Activated CD4-positive, alpha-beta T cell treated with anti-CD3 and anti-CD28 coated beads for 4 hours (primary cell): ENCODE measurements around the gene MRGPRG.

Experiments used
- DNase-seq, 2 donors: peaks; one replicate each; pipeline ENCODE4 v3.0.0-alpha.2; 2020

Gene MRGPRG

DNA sequence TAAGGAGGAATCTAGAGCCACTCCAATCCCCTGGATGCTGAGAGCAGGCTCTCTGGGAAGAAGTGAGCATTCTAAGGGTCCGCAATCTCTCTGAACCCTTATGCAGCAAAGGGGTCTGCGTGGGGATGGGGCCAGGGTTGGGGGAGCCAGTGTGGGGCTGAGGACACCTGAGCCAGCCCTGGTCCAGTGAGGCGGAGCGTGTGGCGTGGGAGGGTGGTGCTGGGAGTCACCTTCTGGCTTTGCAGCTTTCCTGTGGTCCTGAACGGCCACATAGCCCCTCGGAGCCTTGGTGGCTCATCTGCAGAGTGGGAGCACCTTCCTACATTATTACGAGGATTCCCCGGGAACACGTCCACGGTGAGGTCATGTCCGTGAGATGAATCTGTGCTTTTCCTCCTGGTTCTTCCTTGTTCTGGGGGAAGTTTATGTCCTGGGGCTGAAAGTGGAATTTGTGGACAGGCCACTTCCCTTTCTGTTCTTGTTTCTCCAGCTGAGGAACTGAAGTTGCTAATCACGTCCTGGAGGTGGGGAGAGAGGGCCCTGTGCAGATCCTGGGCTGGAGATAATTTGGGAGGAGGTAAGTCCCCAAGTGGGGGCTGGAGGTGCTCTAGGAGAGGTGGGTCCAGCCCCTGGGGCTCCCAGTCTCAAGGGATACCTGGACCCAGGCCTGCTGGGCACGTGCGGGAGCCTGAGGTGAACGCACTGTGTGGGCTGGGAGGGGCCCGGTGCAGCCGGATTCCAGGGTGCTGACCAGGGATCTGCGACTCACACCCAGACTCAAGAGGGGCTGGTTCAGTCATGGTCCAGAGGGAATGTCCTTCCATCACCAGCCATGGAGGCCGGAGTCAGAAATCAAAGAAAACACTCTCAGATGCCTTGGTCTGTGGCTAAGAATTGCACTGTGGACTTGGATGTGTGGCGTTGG, 7.5 kb upstream of the MRGPRG start:
- DNase-seq = no peak

GRCh38 chr11:3225159-3225758, 6.6 kb upstream of the MRGPRG start:
- no peak for DNase-seq

GRCh38 chr11:3224401-3225057, 5.9 kb upstream of the MRGPRG start:
- no peak for DNase-seq

DNA sequence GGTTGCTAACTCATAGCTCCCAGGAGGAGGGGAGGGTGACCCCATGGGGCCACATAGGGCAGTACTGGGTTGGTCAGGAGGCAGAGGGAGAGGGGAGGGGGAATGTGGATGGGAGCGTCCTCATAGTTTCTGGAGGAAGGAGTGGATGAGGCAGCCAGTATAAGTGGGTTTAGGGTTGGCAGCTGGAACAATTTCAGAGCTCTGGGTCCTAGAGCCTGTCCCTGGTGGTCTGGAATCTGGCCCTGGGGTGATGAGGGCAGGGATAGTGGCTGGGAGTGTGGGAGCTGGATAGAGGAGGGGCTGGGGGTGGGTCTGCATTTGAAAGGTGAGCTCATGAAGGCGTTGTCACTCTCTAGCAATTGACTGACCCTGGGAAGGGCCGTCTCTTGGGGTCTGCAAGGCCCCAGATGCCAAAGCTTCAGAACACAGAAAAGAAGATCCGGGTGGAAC, 5.3 kb upstream of the MRGPRG start:
- no peak for DNase-seq

DNA sequence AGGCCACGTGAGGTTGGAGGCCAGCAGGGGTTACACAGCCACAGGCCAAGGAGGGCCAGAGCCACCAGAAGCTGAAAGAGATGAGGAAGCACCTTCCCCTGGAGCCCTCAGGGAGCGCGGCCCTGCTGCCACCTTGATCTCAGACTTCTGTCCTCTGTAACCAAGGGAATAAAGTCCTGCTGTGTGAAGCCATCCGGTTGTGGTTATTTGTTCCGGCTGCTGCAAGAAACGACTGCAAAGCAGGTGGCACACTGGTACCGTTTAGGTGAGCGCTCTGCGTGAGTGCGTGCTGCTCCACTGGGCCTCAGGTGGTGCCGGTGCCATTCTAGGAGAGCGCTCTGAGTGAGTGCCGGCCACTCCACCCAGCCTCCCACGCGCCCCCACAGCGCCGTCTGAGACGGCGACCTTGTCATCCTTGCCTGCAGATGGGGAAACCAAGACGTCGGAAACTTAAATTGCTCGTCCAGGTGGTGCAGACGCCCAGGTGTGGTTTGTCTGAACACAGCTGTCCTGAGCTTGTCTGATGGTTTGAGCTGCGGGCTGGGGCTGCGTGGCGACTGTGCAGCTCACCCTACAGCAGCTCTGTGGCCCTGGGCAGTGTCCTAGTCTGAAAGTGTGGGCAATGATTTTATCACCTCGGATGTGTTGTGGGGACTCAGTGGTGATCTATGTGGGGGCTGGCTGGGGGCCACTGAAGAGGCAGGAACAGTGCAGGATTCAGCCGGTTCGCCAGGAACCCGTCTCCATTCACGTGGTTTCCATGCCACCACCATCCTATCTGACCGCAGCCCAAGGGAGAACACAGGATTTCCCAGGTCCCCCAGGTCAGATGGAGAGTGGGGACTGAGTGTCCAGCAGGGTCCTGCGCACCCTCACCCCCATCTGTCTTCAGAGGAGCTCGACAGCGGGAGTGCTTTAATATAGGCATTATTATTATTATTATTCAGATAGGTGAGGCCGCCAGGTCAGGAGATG, 4.6 kb upstream of the MRGPRG start:
- no peak for DNase-seq

- no peak for DNase-seq
Measured at GRCh38 chr11:3222003-3222855, 3.6 kb upstream of the MRGPRG start.

- no peak for DNase-seq
Measured at GRCh38 chr11:3221408-3222002, 2.9 kb upstream of the MRGPRG start.

DNA sequence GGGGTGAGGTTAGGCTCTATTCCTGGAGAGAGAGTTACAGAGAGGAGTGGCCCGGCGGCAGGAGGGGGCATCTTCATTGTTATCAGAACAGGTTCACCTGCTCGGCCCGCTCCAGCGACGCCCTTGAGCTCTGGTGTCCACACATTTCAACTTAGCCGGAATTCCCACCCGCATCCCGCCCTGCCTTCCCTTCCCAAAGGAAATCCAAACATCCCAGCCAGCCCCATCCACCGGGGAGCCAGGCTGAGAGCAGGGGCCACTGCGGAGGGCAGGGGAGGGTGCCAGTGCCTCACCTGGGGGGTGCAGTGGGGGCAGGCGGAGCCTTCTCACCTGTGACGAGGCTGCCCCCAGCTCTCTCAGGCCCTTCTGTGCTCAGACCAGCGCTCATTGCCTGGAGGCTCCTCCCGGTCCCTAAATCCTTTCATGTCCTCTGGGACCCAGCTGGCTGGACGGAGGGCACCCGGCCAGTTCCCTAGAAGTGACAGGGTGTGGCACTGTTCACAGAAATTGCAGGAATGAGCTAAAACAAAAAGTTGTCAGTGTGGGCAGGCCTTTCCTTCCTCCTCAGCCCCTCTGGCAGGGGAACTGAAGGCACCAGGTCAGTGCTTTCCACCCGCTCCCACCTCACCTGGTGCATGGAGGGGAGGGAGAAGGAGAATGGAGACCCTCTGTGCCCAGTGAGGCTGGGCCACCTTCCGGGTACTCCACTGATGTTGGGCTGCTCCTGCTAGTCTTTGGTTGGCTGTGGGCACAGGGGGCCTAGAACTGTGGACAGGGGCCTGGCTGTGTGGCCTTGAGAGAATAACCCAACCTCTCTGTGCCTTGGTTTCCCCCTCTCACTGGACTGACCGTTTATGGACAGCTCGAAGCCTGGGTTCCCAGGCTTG, 2.2 kb upstream of the MRGPRG start:
- no peak for DNase-seq

DNA sequence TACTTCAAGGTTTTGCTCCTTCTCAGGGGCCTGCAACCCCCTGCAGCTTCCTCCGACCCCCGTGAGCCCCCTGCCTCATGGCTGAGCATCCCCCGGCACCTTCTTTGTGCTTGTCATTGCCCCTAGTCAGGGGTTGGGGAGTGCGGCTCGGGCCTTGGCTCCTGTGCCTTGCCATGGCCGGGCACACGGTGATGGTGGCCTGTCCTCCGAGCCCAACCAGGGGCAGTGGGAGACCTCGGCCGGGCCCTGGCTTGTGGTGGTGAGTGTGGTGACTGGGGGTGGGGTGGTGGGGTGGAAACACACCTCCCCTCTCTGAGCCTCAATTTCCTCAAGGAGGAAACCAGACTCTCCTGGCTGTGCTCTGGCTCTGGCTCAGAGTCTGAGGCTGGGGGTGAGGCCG, 1.5 kb upstream of the MRGPRG start:
- no peak for DNase-seq

DNA sequence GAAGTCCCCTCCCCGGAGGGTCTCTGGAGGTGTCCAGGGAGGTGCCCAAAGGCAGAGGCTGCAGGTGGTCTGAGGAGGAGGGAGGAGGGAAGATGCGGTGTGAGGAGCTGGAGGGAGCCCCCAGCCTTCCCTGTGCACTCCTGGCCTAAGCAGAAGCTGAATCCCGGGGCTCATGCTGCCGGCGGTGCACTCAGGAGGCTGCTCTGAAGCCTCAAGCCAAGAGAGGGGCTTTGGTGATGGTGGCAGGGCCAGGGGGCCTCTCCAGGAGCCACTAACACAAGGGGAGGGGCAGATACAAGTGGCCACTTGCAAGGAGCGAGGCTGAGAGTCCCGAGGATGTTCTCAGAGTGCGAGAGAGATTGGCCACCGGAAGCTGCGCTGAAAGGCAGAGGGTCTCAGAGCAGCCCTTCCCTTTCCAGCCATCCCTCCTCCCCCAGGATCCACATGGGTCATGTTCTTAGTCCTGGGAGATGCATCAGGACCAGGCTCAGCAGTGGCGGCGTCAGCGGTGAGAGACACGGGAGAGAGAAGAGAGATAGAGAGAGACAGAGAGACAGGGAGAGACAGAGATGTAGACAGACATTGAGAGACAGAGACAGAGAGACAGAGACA, 774 bp upstream of the MRGPRG start:
- DNase-seq = no peak

GRCh38 chr11:3217818-3218482, 663 bp downstream of the MRGPRG start:
- no peak for DNase-seq

DNA sequence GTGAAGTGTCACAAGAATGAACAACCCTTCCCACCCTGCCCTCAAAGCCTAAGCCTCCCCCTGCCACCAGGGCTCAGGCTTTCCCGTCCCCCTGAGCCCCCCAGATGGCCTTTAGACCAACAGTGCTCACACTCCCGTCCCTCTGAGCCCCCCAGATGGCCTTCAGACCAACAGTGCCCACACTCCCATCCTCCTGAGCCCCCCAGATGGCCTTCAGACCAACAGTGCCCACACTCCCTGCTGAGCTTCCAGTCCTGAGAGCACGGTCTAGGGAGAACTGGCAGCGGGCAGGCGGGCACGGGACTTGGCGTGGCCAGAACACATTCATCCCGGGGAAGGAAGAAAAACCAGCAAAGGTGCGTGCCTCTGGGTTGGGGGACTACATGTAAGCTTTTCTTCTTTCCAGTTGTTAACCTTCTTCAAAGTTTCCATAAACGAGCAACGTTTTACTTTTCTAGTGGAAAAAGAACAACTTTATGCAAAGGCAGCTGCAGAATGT, 2.5 kb downstream of the MRGPRG start:
- DNase-seq = no peak

- no peak for DNase-seq
Measured at GRCh38 chr11:3215346-3216026, 3.1 kb downstream of the MRGPRG start.

DNA sequence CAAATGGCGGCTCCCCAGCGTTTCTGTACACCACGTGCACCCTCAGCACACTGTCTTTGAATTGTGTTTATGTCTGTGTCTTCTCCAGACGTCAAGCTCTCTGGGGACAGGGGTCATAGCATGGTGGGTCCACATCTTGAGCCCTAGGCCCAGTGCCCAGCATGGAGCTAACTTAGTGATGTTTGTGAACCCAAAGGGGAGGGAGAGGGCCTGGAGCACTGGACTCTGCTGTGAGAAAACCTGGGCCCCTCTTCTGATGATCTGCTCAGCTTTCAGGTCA, 4.3 kb downstream of the MRGPRG start:
- DNase-seq = no peak

- no peak for DNase-seq
Measured at GRCh38 chr11:3213659-3214419, 4.8 kb downstream of the MRGPRG start.

DNA sequence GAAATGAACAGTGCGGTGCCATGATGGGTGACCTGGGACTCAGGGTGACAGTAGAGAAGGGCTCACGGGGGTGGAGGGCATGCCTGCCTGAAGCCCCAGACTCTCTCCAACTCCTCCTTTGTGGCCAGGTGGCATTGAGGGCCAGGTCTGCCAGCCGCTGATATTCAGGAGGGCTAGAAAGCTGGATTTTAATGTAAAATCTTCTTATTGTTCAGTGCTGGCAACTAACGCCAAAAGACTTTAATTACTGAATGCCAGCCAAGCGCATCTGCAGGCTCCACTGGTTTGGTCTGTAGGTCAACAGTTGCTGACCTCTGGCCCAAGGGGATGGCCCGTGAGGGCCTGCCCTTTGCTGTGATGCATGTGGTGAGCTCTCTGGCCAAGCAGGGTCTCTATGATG, 10.3 kb downstream of the MRGPRG start:
- no peak for DNase-seq

DNA sequence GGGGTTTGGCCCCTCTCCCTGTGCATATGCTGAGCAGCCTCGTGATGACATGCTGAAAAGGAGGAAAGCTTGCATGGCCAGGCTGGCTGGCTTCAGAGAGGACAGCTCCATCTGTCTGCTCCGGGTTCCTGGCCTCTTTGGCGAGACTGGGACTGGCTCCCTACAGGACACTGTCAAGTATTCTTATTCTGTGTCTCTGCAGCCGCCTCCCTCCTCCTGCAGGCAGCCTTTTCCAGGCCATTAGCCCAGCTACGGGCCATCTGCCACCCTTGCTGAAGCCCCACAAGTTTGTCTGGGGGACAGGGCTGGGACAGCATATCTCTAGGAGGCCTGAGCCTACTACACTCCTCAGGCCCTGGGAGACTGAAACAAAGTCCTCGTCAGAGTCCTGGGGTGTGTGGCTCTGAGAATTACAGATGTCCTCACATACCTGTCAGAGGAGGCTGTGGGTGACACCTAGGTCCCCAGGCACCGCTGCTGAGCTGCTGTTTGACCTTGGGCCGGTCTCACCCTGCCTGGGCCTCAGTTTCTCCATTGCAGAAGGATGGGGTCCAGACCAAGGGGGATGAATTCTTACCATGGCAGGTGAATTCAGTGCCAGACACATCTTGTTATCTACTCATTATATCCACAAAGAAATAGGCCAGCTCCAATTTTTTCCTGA, 11.0 kb downstream of the MRGPRG start:
- DNase-seq = no peak
